IMR-90 (cell line): ENCODE data around the gene PPM1H. TPM values are rescaled to one million over a fixed set of nuclear protein-coding genes. Genes with fewer than 3 reads are reported as not detected.

Experiments used
- ATAC-seq: fragments of 200-7000 bp; cut with Tn5 transposase; 2 replicates; pipeline ENCODE4 v1.9.1; 2020; ENCODE audit warnings: low read depth, mild to moderate bottlenecking, moderate library complexity
- BruUV-seq: library from RNA; stranded (reverse); fragments of 400-500 nt; replicated peaks from 2 replicates; lab custom pipeline; 2021; lab: Mats Ljungman, UMichigan
- CTCF ChIA-PET: fragments of 300-600 bp; formaldehyde crosslinking; extraction: SDS; loops from one replicate; lab custom pipeline; 2021; ENCODE audit warnings: antibody characterized with exemption; lab: Yijun Ruan, JAX
- POLR2A ChIA-PET: fragments of 300-600 bp; sonication (Branson Sonifier 250); formaldehyde crosslinking; loops from one replicate; lab custom pipeline; 2022; ENCODE audit warnings: antibody characterized with exemption; ENCODE audit not compliant: unreplicated experiment; lab: Charles Lee
- DNase-seq: peaks from one replicate; pipeline ENCODE4 v3.0.0; 2013
- H2AFZ ChIP-seq: replicated peaks from 2 replicates; pipeline ENCODE3; 2013; ENCODE audit warnings: low read length, mild to moderate bottlenecking; ENCODE audit not compliant: poor library complexity
- H2AK5ac ChIP-seq: 2 replicates; pipeline ENCODE4 v1.6.1; 2013; ENCODE audit warnings: low read depth, low read length, inconsistent platforms
- H2AK9ac ChIP-seq: replicated peaks from 2 replicates; pipeline ENCODE3; 2013; ENCODE audit warnings: mild to moderate bottlenecking, low read depth, low read length, moderate library complexity; ENCODE audit not compliant: poor library complexity
- H2BK120ac ChIP-seq: 2 replicates; pipeline ENCODE4 v1.6.1; 2013; ENCODE audit warnings: low read depth, low read length, inconsistent platforms
- H2BK15ac ChIP-seq: 3 replicates; pipeline ENCODE4 v1.6.1; 2013; ENCODE audit warnings: low read depth, low read length, inconsistent platforms
- H2BK20ac ChIP-seq: 2 replicates; pipeline ENCODE4 v1.6.1; 2013; ENCODE audit warnings: low read depth, mild to moderate bottlenecking, inconsistent platforms, low read length, moderate library complexity
- H2BK5ac ChIP-seq: 2 replicates; pipeline ENCODE4 v1.6.1; 2013; ENCODE audit warnings: mild to moderate bottlenecking, low read depth, low read length, inconsistent platforms; ENCODE audit not compliant: poor library complexity, severe bottlenecking
- H3K14ac ChIP-seq: replicated peaks from 2 replicates; pipeline ENCODE4 v1.6.1; 2013; ENCODE audit warnings: low read depth, low read length, inconsistent platforms
- H3K18ac ChIP-seq: 2 replicates; pipeline ENCODE4 v1.6.1; 2013; ENCODE audit warnings: low read depth, low read length, control low read depth
- H3K23ac ChIP-seq: 2 replicates; pipeline ENCODE4 v1.6.1; 2013; ENCODE audit warnings: low read depth, low read length, inconsistent platforms
- H3K27ac ChIP-seq: 2 replicates; pipeline ENCODE4 v1.5.1; 2013; ENCODE audit warnings: mild to moderate bottlenecking, control low read depth, low read length; ENCODE audit not compliant: insufficient read depth
- H3K27me3 ChIP-seq: 2 replicates; pipeline ENCODE4 v1.6.1; 2013; ENCODE audit warnings: low read length; ENCODE audit not compliant: control insufficient read depth, insufficient read depth
- H3K36me3 ChIP-seq: 2 replicates; pipeline ENCODE4 v1.6.1; 2013; ENCODE audit warnings: low read length, mixed read lengths; ENCODE audit not compliant: control insufficient read depth, insufficient read depth
- H3K4ac ChIP-seq: 2 replicates; pipeline ENCODE4 v1.6.1; 2013; ENCODE audit warnings: low read depth, low read length, inconsistent platforms
- H3K4me1 ChIP-seq: 2 replicates; pipeline ENCODE4 v1.6.1; 2013; ENCODE audit warnings: low read length, mixed read lengths; ENCODE audit not compliant: control insufficient read depth, insufficient read depth
- H3K4me2 ChIP-seq: 2 replicates; pipeline ENCODE4 v1.6.1; 2013; ENCODE audit warnings: low read depth, mild to moderate bottlenecking, control low read depth, low read length, moderate library complexity
- H3K4me3 ChIP-seq: 2 replicates; pipeline ENCODE4 v1.5.1; 2013; ENCODE audit warnings: low read depth, mild to moderate bottlenecking, control low read depth, low read length, moderate library complexity; ENCODE audit not compliant: insufficient read depth
- H3K56ac ChIP-seq: 2 replicates; pipeline ENCODE4 v1.6.1; 2013; ENCODE audit warnings: low read length, inconsistent platforms; ENCODE audit not compliant: insufficient read depth; ENCODE audit errors: extremely low read depth
- H3K79me1 ChIP-seq, 2 experiments: 2 replicates each; pipeline ENCODE4 v1.6.1; 2013; ENCODE audit warnings: low read length in 2 of 2, inconsistent platforms in 1 of 2, low read depth in 1 of 2
- H3K9ac ChIP-seq: 2 replicates; pipeline ENCODE4 v1.6.1; 2013; ENCODE audit warnings: low read depth, low read length, control low read depth
- H3K9me1 ChIP-seq: 2 replicates; pipeline ENCODE4 v1.6.1; 2013; ENCODE audit warnings: low read length, inconsistent platforms; ENCODE audit not compliant: insufficient read depth
- H3K9me3 ChIP-seq: 2 replicates; pipeline ENCODE4 v1.6.1; 2013; ENCODE audit warnings: low read length; ENCODE audit not compliant: control insufficient read depth, insufficient read depth
- H4K20me1 ChIP-seq: 2 replicates; pipeline ENCODE4 v1.6.1; 2013; ENCODE audit warnings: low read length, inconsistent platforms; ENCODE audit not compliant: insufficient read depth
- H4K5ac ChIP-seq: 2 replicates; pipeline ENCODE4 v1.6.1; 2013; ENCODE audit warnings: mild to moderate bottlenecking, low read depth, low read length, control low read depth
- H4K8ac ChIP-seq, 2 experiments: 2 replicates each; pipeline ENCODE4 v1.6.1; 2013; ENCODE audit warnings: low read depth in 2 of 2, low read length in 2 of 2, control low read depth in 1 of 2, inconsistent platforms in 1 of 2
- H4K91ac ChIP-seq: 2 replicates; pipeline ENCODE4 v1.6.1; 2013; ENCODE audit warnings: low read depth, low read length, inconsistent platforms; ENCODE audit not compliant: insufficient read depth
- CHD1 ChIP-seq: IDR thresholded peaks from 2 replicates; pipeline ENCODE4 v1.6.1; 2012; ENCODE audit warnings: low read depth, low read length, improper control_type of control experiment
- ELK1 ChIP-seq: fragments of 150-350 bp; IDR thresholded peaks from 2 replicates; pipeline ENCODE4 v1.6.1; 2016; ENCODE audit warnings: low read depth, mild to moderate bottlenecking, low read length, moderate library complexity, borderline replicate concordance
- NFE2L2 ChIP-seq: fragments of 150-350 bp; IDR thresholded peaks from 2 replicates; pipeline ENCODE4 v1.6.1; 2016; ENCODE audit warnings: low read depth, mild to moderate bottlenecking, low read length
- RAD21 ChIP-seq: IDR thresholded peaks from 2 replicates; pipeline ENCODE4 v1.6.1; 2012; ENCODE audit warnings: low read length, improper control_type of control experiment
- RCOR1 ChIP-seq: IDR thresholded peaks from 2 replicates; pipeline ENCODE4 v1.6.1; 2012; ENCODE audit warnings: mild to moderate bottlenecking, low read length, improper control_type of control experiment; ENCODE audit not compliant: insufficient replicate concordance
- SMC3 ChIP-seq: fragments of 150-350 bp; IDR thresholded peaks from 2 replicates; pipeline ENCODE4 v1.6.1; 2016; ENCODE audit warnings: low read depth, mild to moderate bottlenecking, antibody characterized with exemption, low read length, moderate library complexity
- USF2 ChIP-seq: fragments of 150-350 bp; IDR thresholded peaks from 2 replicates; pipeline ENCODE4 v1.6.1; 2017; ENCODE audit warnings: mild to moderate bottlenecking, antibody characterized with exemption, low read length, low read depth
- dilution Hi-C: fragments of 300-500 bp; cut with HindIII; formaldehyde crosslinking; loops from one replicate; pipeline ENCODE4 v1.14.3; 2018; ENCODE audit warnings: low sequenced_read_pairs; ENCODE audit not compliant: unreplicated experiment
- in situ Hi-C: fragments of 300-500 bp; cut with MboI; formaldehyde crosslinking; loops from 3 replicates; pipeline ENCODE4 v1.14.3; 2019; ENCODE audit warnings: low sequenced_read_pairs, inconsistent platforms, mixed read lengths
- intact Hi-C: fragments of 100-400 bp; cut with micrococcal nuclease; formaldehyde crosslinking; loops from 2 replicates; pipeline ENCODE4 v1.10.0; 2022
- polyA plus RNA-seq, 3 experiments: library from polyadenylated mRNA; depleted of rRNA; stranded (reverse); fragments of >200 nt; gene quantifications; 2 replicates each; pipeline ENCODE4 v1.2.3, GENCODE V29; 2012; ENCODE audit warnings: low replicate concordance in 1 of 3
- total RNA-seq: library from RNA; depleted of rRNA; stranded (reverse); fragments of >200 nt; gene quantifications from 2 replicates; pipeline ENCODE4 v1.2.3, GENCODE V29; 2012

The PPM1H gene
- total and polyA plus RNA-seq, 2 of the 4 experiments (the other 2 are of a cell fraction): 0.14 to 0.18 TPM

GRCh38 chr12:62698701-62699101 is 236.2 kb downstream of the PPM1H start:
- H4K20me1 ChIP-seq: no peaks in the 10 kb centered on the region; the same call in 1 of the 2 replicates
- H4K8ac ChIP-seq: peak overlapping the region in 1 of 2 experiments; percentile 61; a peak in 2 of 4 replicates
- H3K56ac ChIP-seq: no peak overlapping the region
- H3K36me3 ChIP-seq: no peaks in the 10 kb centered on the region
- no peak overlapping the region for H2AK9ac ChIP-seq
- H3K4ac ChIP-seq: peak overlapping the region; percentile 57; the same call in 1 of the 2 replicates
- H3K27ac ChIP-seq: no peak overlapping the region
- no peaks in the 10 kb centered on the region for H3K9me3 ChIP-seq
- H3K14ac ChIP-seq: peak overlapping the region; percentile 56; the same call in 1 of the 2 replicates
- CTCF ChIA-PET: no interaction called here
- H3K79me1 ChIP-seq: peaks cover 0 to 3% of the 10 kb centered on the region in 2 experiments; a peak in 1 of 4 replicates
- no peak overlapping the region for H3K9ac ChIP-seq
- no peak overlapping the region for H2AFZ ChIP-seq
- DNase-seq (peak; percentile 73), ATAC-seq (no peak; the same call in 1 of the 2 replicates)
- H2AK5ac ChIP-seq: no peak overlapping the region
- H3K18ac ChIP-seq: peak overlapping the region; percentile 51; the same call in 1 of the 2 replicates
- H2BK15ac ChIP-seq: peak overlapping the region; percentile 62; the same call in 2 of the 3 replicates
- peak overlapping the region; percentile 80 for H2BK120ac ChIP-seq
- in situ Hi-C loops: no loop called here
- dilution Hi-C loops: no loop called here
- H3K9me1 ChIP-seq: peaks cover 12% of the 10 kb centered on the region
- H3K4me1 ChIP-seq: peaks cover 26% of the 10 kb centered on the region
- H4K5ac ChIP-seq: peak overlapping the region; percentile 22; the same call in 1 of the 2 replicates
- BruUV-seq: no TSS peak
- no peaks in the 10 kb centered on the region for H3K27me3 ChIP-seq
- POLR2A ChIA-PET: interaction anchor here (0.5 kb wide), 1 partner anchor 11 kb away, joined by 3 read pairs; no protein-coding TSS in a partner anchor
- H2BK5ac ChIP-seq: peak overlapping the region; percentile 54
- intact Hi-C loops: no loop called here
- peak overlapping the region; percentile 27; the same call in 1 of the 2 replicates for H2BK20ac ChIP-seq
- TF ChIP-seq RAD21 (no peak), CHD1 (no peak), SMC3 (no peak), NFE2L2 (no peak), ELK1 (no peak), USF2 (no peak), RCOR1 (no peak)
- no peak overlapping the region for H4K91ac ChIP-seq
- H3K4me2 ChIP-seq: no peak overlapping the region; the same call in 1 of the 2 replicates
- 0 out of 2 replicates have a peak overlapping the region, but pooled peaks have one; percentile 29 for H3K23ac ChIP-seq
- H3K4me3 ChIP-seq: no peak overlapping the region
